ENCODE measurements around the gene SLC25A38.
"Not testable (repeated sequence)": the region's sequence is repeated elsewhere in the genome, so short reads cannot be mapped to it uniquely, and the experiment has no call there.

The SLC25A38 gene

GRCh38 chr3:39410893-39411292 lies 27.7 kb downstream of the SLC25A38 start:
- H3K36me3 ChIP-seq (ENCODE audit: control insufficient read depth, low read depth, low read length), result peaks cover 73% of the 10 kb centered on the region

GRCh38 chr3:39412668-39413260 lies 29.6 kb downstream of the SLC25A38 start:
- Histone ChIP-seq H3K4me3 (ENCODE audit: low read length) (no peak overlapping the region), H3K9me3 (ENCODE audit: control insufficient read depth, low read depth, low read length) (no peaks in the 10 kb centered on the region), H3K27ac (ENCODE audit: low read length) (no peak overlapping the region), H3K27me3 (ENCODE audit: control insufficient read depth, insufficient read depth, low read length) (no peaks in the 10 kb centered on the region), H3K4me1 (ENCODE audit: control insufficient read depth, low read depth, low read length) (peaks cover 16% of the 10 kb centered on the region), H3K9ac (ENCODE audit: low read length) (no peak overlapping the region), H3K36me3 (ENCODE audit: control insufficient read depth, low read depth, low read length) (peaks cover 65% of the 10 kb centered on the region)

More at GRCh38 chr3:39410893-39411292, 27.7 kb downstream of the SLC25A38 start:
- Histone ChIP-seq H3K4me1 (ENCODE audit: control insufficient read depth, low read depth, low read length) (peaks cover 16% of the 10 kb centered on the region), H3K9me3 (ENCODE audit: control insufficient read depth, low read depth, low read length) (no peaks in the 10 kb centered on the region), H3K27me3 (ENCODE audit: control insufficient read depth, insufficient read depth, low read length) (no peaks in the 10 kb centered on the region), H3K27ac (ENCODE audit: low read length) (no peak overlapping the region), H3K4me3 (ENCODE audit: low read length) (no peak overlapping the region), H3K9ac (ENCODE audit: low read length) (no peak overlapping the region)

GRCh38 chr3:39413691-39414420 lies 30.7 kb downstream of the SLC25A38 start:
- Histone ChIP-seq H3K27ac (ENCODE audit: low read length) (no peak overlapping the region), H3K9me3 (ENCODE audit: control insufficient read depth, low read depth, low read length) (no peaks in the 10 kb centered on the region), H3K27me3 (ENCODE audit: control insufficient read depth, insufficient read depth, low read length) (no peaks in the 10 kb centered on the region), H3K4me1 (ENCODE audit: control insufficient read depth, low read depth, low read length) (peaks cover 7% of the 10 kb centered on the region), H3K36me3 (ENCODE audit: control insufficient read depth, low read depth, low read length) (peaks cover 54% of the 10 kb centered on the region), H3K4me3 (ENCODE audit: low read length) (no peak overlapping the region), H3K9ac (ENCODE audit: low read length) (no peak overlapping the region)

- H3K9ac ChIP-seq (ENCODE audit: low read length), result no peak overlapping the region
- no peaks in the 10 kb centered on the region for H3K9me3 ChIP-seq (ENCODE audit: control insufficient read depth, low read depth, low read length)
- peaks cover 9% of the 10 kb centered on the region for H3K4me1 ChIP-seq (ENCODE audit: control insufficient read depth, low read depth, low read length)
- no peaks in the 10 kb centered on the region for H3K27me3 ChIP-seq (ENCODE audit: control insufficient read depth, insufficient read depth, low read length)
- peaks cover 49% of the 10 kb centered on the region for H3K36me3 ChIP-seq (ENCODE audit: control insufficient read depth, low read depth, low read length)
- no peak overlapping the region for H3K4me3 ChIP-seq (ENCODE audit: low read length)
- H3K27ac ChIP-seq (ENCODE audit: low read length), result no peak overlapping the region
These were observed 31.3 kb downstream of the SLC25A38 start for GRCh38 chr3:39414421-39414907.

GRCh38 chr3:39415302-39415701 lies 32.1 kb downstream of the SLC25A38 start:
- H3K9me3 ChIP-seq (ENCODE audit: control insufficient read depth, low read depth, low read length); H3K4me3 ChIP-seq (ENCODE audit: low read length); H3K27me3 ChIP-seq (ENCODE audit: control insufficient read depth, insufficient read depth, low read length); H3K27ac ChIP-seq (ENCODE audit: low read length); H3K9ac ChIP-seq (ENCODE audit: low read length): not testable (repeated sequence)
- H3K4me1 ChIP-seq (ENCODE audit: control insufficient read depth, low read depth, low read length), result peaks cover 13% of the 10 kb centered on the region
- H3K36me3 ChIP-seq (ENCODE audit: control insufficient read depth, low read depth, low read length), result peaks cover 40% of the 10 kb centered on the region

GRCh38 chr3:39415983-39416382 lies 32.8 kb downstream of the SLC25A38 start:
- H3K9ac ChIP-seq (ENCODE audit: low read length), result no peak overlapping the region
- H3K9me3 ChIP-seq (ENCODE audit: control insufficient read depth, low read depth, low read length), result no peaks in the 10 kb centered on the region
- peaks cover 34% of the 10 kb centered on the region for H3K36me3 ChIP-seq (ENCODE audit: control insufficient read depth, low read depth, low read length)
- H3K4me1 ChIP-seq (ENCODE audit: control insufficient read depth, low read depth, low read length), result peaks cover 13% of the 10 kb centered on the region
- no peak overlapping the region for H3K27ac ChIP-seq (ENCODE audit: low read length)
- H3K27me3 ChIP-seq (ENCODE audit: control insufficient read depth, insufficient read depth, low read length), result no peaks in the 10 kb centered on the region
- no peak overlapping the region for H3K4me3 ChIP-seq (ENCODE audit: low read length)

- H3K36me3 ChIP-seq (ENCODE audit: control insufficient read depth, low read depth, low read length), result peaks cover 23% of the 10 kb centered on the region
- not testable (repeated sequence) for H3K9ac ChIP-seq (ENCODE audit: low read length)
These were observed 33.8 kb downstream of the SLC25A38 start for GRCh38 chr3:39416998-39417397.

GRCh38 chr3:39418556-39419225 lies 35.5 kb downstream of the SLC25A38 start:
- H3K36me3 ChIP-seq (ENCODE audit: control insufficient read depth, low read depth, low read length); H3K4me3 ChIP-seq (ENCODE audit: low read length); H3K9ac ChIP-seq (ENCODE audit: low read length); H3K27ac ChIP-seq (ENCODE audit: low read length); H3K27me3 ChIP-seq (ENCODE audit: control insufficient read depth, insufficient read depth, low read length); H3K9me3 ChIP-seq (ENCODE audit: control insufficient read depth, low read depth, low read length): not testable (repeated sequence)
- peaks cover 13% of the 10 kb centered on the region for H3K4me1 ChIP-seq (ENCODE audit: control insufficient read depth, low read depth, low read length)

More at GRCh38 chr3:39416998-39417397, 33.8 kb downstream of the SLC25A38 start:
- not testable (repeated sequence) for H3K27me3 ChIP-seq (ENCODE audit: control insufficient read depth, insufficient read depth, low read length); H3K9me3 ChIP-seq (ENCODE audit: control insufficient read depth, low read depth, low read length); H3K4me3 ChIP-seq (ENCODE audit: low read length); H3K27ac ChIP-seq (ENCODE audit: low read length)
- H3K4me1 ChIP-seq (ENCODE audit: control insufficient read depth, low read depth, low read length), result peaks cover 13% of the 10 kb centered on the region

GRCh38 chr3:39419742-39420315 lies 36.7 kb downstream of the SLC25A38 start:
- Histone ChIP-seq H3K4me3 (ENCODE audit: low read length) (no peak overlapping the region), H3K9ac (ENCODE audit: low read length) (no peak overlapping the region), H3K27me3 (ENCODE audit: control insufficient read depth, insufficient read depth, low read length) (no peaks in the 10 kb centered on the region), H3K9me3 (ENCODE audit: control insufficient read depth, low read depth, low read length) (no peaks in the 10 kb centered on the region), H3K4me1 (ENCODE audit: control insufficient read depth, low read depth, low read length) (peaks cover 13% of the 10 kb centered on the region), H3K27ac (ENCODE audit: low read length) (no peak overlapping the region), H3K36me3 (ENCODE audit: control insufficient read depth, low read depth, low read length) (no peaks in the 10 kb centered on the region)

GRCh38 chr3:39420543-39420942 lies 37.4 kb downstream of the SLC25A38 start:
- H3K4me3 ChIP-seq (ENCODE audit: low read length), result no peak overlapping the region
- H3K27ac ChIP-seq (ENCODE audit: low read length), result no peak overlapping the region
- peaks cover 13% of the 10 kb centered on the region for H3K4me1 ChIP-seq (ENCODE audit: control insufficient read depth, low read depth, low read length)
- no peak overlapping the region for H3K9ac ChIP-seq (ENCODE audit: low read length)
- H3K36me3 ChIP-seq (ENCODE audit: control insufficient read depth, low read depth, low read length), result no peaks in the 10 kb centered on the region
- H3K9me3 ChIP-seq (ENCODE audit: control insufficient read depth, low read depth, low read length), result no peaks in the 10 kb centered on the region
- no peaks in the 10 kb centered on the region for H3K27me3 ChIP-seq (ENCODE audit: control insufficient read depth, insufficient read depth, low read length)

- no peaks in the 10 kb centered on the region for H3K9me3 ChIP-seq (ENCODE audit: control insufficient read depth, low read depth, low read length)
- no peaks in the 10 kb centered on the region for H3K36me3 ChIP-seq (ENCODE audit: control insufficient read depth, low read depth, low read length)
- peaks cover 13% of the 10 kb centered on the region for H3K4me1 ChIP-seq (ENCODE audit: control insufficient read depth, low read depth, low read length)
- H3K9ac ChIP-seq (ENCODE audit: low read length), result no peak overlapping the region
- no peaks in the 10 kb centered on the region for H3K27me3 ChIP-seq (ENCODE audit: control insufficient read depth, insufficient read depth, low read length)
- H3K4me3 ChIP-seq (ENCODE audit: low read length), result no peak overlapping the region
- H3K27ac ChIP-seq (ENCODE audit: low read length), result no peak overlapping the region
These were observed 40.3 kb downstream of the SLC25A38 start for GRCh38 chr3:39423436-39423970.
